ENCODE results near the gene GNAT3.
A peak's percentile ranks its signal among the peaks of the same experiment; 100 is the strongest.

The GNAT3 gene

DNA sequence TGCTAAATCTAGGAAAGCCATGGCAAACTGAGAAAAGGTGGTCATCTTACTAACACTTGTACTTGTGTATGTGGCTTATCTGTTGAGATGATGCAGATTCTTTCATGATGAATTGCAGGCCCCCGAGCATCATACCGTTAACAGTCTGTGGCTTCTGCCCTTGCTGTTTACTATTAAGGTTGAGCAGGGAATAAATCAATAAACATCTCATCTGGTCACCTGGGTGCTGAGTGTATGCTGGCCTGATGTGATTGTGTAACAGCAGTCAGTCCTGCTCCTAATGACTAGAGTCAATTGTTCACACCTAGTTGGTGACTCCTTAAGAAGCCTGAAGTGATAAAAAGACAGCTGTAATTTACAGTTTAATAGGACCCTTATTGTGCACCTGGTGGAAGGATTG lies 8.3 kb upstream of the GNAT3 start:
- Histone ChIP-seq H3K27me3 (ENCODE audit: insufficient read depth, poor library complexity, severe bottlenecking) (no peaks in the 10 kb centered on the region), H3K27ac (replicated peaks) (no peak overlapping the region), H3K4me3 (replicated peaks; ENCODE audit: insufficient read depth, low read length) (no peak overlapping the region)
- no peak for DNase-seq (ENCODE audit: low read depth in 1 of 2, low spot score in 1 of 2)
- no peak for TF ChIP-seq REST (IDR thresholded peaks at IDR 0.05; ENCODE audit: insufficient replicate concordance, low read depth)
- no peak for TF ChIP-seq SPI1 (IDR thresholded peaks at IDR 0.05; ENCODE audit: borderline replicate concordance, low read depth)
- TF ChIP-seq GABPA (IDR thresholded peaks at IDR 0.05; ENCODE audit: low read depth) = no peak
- TF ChIP-seq POLR2AphosphoS5 (IDR thresholded peaks at IDR 0.05; ENCODE audit: low read depth) = no peak
- no peak for TF ChIP-seq CTCF (IDR thresholded peaks at IDR 0.05; ENCODE audit: insufficient read depth, low read length)

DNA sequence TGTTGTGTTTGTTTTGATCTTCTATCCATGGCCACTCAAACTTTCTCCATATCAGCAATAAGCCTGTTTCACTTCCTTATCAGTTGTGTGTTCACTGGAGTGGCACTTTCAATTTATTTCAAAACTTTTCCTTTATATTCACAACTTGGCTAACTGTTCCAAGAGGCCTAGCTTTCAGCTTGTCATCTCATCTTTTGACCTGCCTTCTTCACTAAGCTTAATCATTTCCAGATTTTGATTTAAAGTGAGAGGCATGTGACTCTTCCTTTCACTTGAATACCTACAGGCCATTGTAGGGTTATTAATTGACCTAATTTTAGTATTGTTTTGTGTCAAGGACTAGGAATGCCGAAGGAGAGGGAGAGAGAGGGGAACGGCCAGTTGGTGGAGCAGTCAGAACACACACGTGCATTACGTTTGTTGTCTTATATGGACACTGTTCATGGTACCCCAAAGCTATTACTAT lies 5.5 kb upstream of the GNAT3 start:
- Histone ChIP-seq H3K4me3 (replicated peaks; ENCODE audit: insufficient read depth, low read length) (no peak overlapping the region), H3K27ac (replicated peaks) (no peak overlapping the region), H3K27me3 (ENCODE audit: insufficient read depth, poor library complexity, severe bottlenecking) (no peaks in the 10 kb centered on the region)
- TF ChIP-seq CTCF (IDR thresholded peaks at IDR 0.05; ENCODE audit: insufficient read depth, low read length) (no peak), REST (IDR thresholded peaks at IDR 0.05; ENCODE audit: insufficient replicate concordance, low read depth) (no peak), GABPA (IDR thresholded peaks at IDR 0.05; ENCODE audit: low read depth) (no peak), POLR2AphosphoS5 (IDR thresholded peaks at IDR 0.05; ENCODE audit: low read depth) (no peak), SPI1 (IDR thresholded peaks at IDR 0.05; ENCODE audit: borderline replicate concordance, low read depth) (no peak)
- DNase-seq (ENCODE audit: low read depth in 1 of 2, low spot score in 1 of 2) = peak in 1 of 2 experiments; percentile 13

GRCh38 chr7:80515298-80515697 lies 3.4 kb upstream of the GNAT3 start:
- no peak for DNase-seq (ENCODE audit: low read depth in 1 of 2, low spot score in 1 of 2)
- TF ChIP-seq REST (IDR thresholded peaks at IDR 0.05; ENCODE audit: insufficient replicate concordance, low read depth) (no peak), GABPA (IDR thresholded peaks at IDR 0.05; ENCODE audit: low read depth) (no peak), POLR2AphosphoS5 (IDR thresholded peaks at IDR 0.05; ENCODE audit: low read depth) (no peak), CTCF (IDR thresholded peaks at IDR 0.05; ENCODE audit: insufficient read depth, low read length) (no peak), SPI1 (IDR thresholded peaks at IDR 0.05; ENCODE audit: borderline replicate concordance, low read depth) (no peak)
- H3K4me3 ChIP-seq (replicated peaks; ENCODE audit: insufficient read depth, low read length) = no peak overlapping the region

More at GRCh38 chr7:80515298-80515697, 3.4 kb upstream of the GNAT3 start:
- H3K27ac ChIP-seq (replicated peaks) = no peak overlapping the region
- no peaks in the 10 kb centered on the region for H3K27me3 ChIP-seq (ENCODE audit: insufficient read depth, poor library complexity, severe bottlenecking)
